Mesenteric fat pad (tissue), 1 donor: Measurements from ENCODE around the gene TMPRSS11B. TPM values are rescaled to one million over a fixed set of nuclear protein-coding genes. Genes with fewer than 3 reads are reported as not detected.
"Not testable (repeated sequence)": the region's sequence is repeated elsewhere in the genome, so short reads cannot be mapped to it uniquely, and the experiment has no call there.

Experiments used
- DNase-seq: peaks from one replicate; pipeline ENCODE4 v3.0.0-alpha.2; 2020; ENCODE audit warnings: low spot score
- long read RNA-seq: library from polyadenylated mRNA; unstranded; transcript quantifications from one replicate; pipeline ENCODE4 v2.0.0, GENCODE V29; 2020
- total RNA-seq: library from RNA; stranded (reverse); fragmentation: NEBNext Ultra II Directional; extraction: Animal tissue kit (Norgen Biotek cat#: 25700); gene quantifications from one replicate; pipeline ENCODE4 v1.2.1, GENCODE V29; 2021
- donor health status: DM: yes; HTN: yes; CAD: no.

Gene TMPRSS11B, protein sequence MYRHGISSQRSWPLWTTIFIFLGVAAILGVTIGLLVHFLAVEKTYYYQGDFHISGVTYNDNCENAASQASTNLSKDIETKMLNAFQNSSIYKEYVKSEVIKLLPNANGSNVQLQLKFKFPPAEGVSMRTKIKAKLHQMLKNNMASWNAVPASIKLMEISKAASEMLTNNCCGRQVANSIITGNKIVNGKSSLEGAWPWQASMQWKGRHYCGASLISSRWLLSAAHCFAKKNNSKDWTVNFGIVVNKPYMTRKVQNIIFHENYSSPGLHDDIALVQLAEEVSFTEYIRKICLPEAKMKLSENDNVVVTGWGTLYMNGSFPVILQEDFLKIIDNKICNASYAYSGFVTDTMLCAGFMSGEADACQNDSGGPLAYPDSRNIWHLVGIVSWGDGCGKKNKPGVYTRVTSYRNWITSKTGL
- not detected for total RNA-seq
- long read RNA-seq, result 0 reads

DNA sequence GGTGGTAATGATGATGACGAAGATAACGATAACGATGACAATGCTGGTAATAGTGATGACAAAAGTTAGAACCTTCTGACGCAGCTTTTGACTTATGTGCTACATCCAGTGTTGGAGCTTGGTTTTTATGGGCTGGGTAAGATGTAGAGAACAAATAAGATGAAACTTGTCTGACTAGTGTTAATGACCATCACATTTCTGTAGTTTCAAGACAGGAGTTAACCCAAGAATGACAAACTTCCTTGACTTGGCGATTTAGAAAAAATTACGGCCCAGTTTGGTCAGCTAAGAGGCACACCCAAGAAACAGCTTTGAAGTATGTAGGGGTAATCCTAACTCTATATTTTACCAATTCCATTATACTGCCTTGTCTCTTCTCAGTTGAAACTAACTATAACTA is at the start of gene TMPRSS11B:
Gene TMPRSS11B, minus strand, starts transcription at position 101 of the 400 bp plus-strand sequence. CDS start 136 bp downstream, outside the sequence.
- DNase-seq, result no peak

DNA sequence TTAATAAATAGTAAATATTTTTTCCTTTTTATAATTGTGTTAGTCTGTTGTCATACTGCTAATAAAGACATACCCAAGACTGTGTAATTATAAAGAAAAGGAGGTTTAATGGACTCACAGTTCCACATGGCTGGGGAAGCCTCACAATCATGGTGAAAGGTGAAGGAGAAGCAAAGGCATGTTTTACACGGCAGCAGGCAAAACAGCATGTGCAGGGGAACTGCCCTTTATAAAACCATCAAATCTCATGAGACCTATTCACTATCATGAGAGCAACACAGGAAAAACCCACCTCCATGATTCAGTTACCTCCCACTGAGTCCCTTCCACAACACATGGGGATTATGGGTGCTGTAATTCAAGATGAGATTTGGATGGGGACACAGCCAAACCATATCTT is 45.8 kb upstream of the TMPRSS11B start:
- no peak for DNase-seq

DNA sequence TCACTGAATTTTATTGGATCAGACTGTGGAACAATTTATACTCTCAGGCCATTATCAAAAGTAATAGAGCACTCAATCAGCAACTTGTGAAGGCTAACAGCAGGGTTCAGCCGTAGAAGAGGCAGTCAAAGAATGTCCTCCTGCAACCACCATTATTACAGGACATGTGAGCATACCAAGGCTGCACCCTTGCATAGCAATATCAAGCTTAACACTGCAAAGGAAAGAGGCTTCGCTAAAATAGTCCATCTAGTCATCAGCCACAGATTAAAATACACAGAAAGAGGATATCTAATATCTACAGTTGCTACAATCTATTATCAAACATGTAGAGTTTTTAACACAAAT is 42.9 kb upstream of the TMPRSS11B start:
- DNase-seq, result no peak

DNA sequence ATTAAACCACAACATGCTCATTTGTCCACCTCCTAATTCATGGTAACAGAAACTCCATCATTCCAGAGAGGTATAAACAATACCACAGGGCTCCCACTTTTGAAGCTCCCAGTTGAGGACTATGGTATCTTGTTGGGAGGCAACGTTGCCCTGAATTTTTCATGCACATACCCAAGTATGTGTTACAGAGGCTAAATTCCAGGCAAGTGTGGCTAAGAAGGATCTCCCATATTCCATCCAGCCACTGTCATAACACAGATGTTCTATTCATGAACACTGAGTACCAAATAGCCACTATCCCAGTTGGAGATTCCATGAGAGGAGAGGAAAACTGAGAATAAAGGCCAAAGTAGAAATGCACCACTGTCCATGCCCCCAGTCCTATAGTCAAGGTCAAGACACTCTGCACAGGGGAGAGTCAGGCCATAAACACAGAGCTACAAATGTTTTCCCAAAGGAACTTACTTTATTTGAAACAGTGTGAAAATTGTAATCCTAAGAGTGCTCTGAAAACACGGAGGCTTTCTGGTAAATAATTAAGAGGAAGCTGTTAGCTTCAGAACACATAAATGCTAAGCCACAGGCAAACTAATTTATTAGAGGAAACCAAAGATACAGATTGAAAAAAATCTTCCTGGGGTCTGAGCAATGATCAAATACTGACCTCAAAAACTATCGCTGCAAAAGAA is 42.4 kb upstream of the TMPRSS11B start:
- DNase-seq, result no peak

DNA sequence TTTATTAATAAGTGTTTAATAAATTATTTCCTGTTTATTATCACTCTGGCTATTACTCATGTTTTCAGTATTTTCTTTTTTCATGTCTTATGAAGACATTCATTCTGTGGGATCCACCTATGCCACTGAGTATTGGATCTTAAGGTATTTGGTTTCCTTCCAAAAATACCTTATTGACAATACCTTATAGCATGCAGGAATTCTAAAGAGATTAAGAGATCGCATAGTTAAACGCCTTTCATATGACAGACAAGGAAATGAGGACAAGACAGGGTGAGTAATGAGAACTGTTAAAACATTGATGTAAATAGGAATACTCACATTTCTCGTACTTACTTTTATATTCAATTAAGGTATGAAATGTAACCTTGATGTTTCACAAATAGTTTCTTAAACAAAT is 38.2 kb upstream of the TMPRSS11B start:
- no peak for DNase-seq

DNA sequence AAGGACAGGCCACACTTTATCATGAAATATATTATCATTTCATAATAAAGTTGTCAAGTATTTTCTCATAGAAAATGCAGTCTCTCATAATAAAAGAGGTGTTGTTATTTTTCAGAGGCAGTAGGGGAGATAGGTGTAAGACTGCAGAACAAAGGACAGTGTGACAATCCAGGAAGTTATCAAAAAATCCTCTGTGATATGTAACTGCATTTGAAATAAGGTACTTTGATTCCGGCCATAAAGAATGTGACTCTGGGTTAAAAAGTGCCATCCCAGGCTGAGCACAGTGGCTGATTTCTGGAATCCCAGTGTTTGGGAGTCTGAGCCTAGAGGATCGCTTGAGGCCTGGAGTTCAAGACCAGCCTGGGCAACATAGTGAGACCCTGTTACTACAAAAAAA is 37.6 kb upstream of the TMPRSS11B start:
- DNase-seq, result no peak

DNA sequence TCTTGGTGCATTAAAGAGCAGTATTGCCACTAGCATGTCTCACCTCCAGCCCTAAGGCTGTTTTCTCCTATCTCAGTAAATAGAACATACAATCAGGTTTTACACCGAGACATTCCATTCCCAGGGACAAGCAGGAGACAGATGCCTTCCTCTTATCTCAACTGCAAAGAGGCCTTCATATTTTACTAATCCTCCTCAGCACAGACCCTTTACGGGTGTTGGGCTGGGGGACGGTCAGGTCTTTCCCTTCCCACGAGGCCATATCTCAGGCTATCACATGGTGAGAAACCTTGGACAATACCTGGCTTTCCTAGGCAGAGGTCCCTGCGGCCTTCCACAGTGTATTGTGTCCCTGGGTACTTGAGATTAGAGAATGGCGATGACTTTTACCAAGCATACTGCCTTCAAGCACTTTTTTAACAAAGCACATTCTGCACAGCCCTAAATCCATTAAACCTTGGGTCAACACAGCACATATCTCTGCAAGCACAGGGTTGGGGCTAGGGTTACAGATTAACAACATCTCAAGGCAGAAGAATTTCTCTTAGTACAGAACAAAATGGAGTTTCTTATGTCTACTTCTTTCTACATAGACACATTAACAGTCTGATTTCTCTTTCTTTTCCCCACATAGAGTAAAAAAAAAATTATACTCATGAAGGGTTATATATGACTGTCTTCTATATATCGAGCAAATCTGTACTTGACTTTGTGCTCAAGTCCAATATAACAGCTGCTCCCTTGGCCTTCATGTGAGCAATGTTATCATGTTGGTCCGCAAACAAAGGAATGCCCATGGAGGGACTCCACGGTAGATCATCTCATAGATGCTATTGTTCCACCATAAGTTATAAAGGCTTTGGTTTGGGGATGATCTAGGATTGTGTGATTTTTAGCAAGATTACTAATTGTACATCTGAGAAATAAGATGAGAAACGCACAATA is 36.6 kb upstream of the TMPRSS11B start:
- not testable (repeated sequence) for DNase-seq

DNA sequence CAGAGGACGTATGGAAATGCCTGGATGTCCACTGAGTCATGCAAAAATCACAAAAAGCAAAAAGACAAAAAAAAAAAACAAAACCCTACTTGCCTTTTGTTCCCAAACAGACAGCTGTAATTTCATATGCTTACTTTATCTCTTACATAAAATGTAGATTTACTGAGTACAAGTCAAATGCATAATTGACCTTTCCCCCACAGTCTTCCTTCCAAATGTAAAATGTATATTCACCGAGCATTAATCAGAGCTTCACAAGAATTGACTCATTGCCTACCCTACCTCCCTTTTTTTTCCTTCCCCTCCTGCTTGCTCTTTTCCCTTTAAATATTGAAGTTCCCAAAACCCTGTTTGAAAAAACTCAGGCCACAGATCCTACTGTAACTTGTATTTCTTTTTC is 32.5 kb upstream of the TMPRSS11B start:
- no peak for DNase-seq

DNA sequence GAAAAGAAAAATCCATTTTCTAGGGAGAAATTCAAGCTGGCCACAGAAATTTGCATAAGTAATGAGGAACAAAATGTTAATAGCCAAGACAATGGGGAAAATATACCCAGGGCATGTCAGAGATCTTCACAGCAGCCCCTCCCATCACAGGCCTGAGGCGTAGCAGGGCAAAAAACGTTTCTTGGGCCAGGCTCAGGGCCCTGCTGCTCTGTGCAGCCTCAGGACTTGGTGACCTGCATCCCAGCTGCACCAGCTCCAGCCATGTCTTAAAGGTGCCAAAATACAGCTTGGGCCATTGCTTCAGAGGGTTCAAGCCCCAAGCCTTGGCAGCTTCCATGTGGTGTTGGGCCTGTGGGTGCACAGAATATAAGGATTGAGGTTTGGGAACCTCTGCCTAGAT is 32.1 kb upstream of the TMPRSS11B start:
- no peak for DNase-seq

DNA sequence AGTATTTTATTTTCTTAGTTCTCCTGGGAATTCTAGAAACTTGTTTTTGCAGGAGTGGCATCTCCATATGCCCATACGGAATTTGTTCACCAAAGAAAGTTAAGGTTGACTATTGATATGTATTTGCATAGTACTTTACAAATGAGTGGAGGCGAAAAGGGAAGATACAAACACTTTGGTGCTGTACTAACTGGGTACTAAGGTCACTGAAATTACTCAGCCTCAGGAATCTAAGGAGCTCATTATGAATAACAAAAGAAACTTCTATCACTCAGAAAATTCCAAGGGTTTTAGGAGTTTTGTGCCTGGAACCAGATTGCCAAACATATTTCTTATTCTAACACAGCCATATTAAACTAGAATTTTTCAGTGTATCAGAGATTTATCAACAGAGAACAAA is 27.4 kb upstream of the TMPRSS11B start:
- no peak for DNase-seq

DNA sequence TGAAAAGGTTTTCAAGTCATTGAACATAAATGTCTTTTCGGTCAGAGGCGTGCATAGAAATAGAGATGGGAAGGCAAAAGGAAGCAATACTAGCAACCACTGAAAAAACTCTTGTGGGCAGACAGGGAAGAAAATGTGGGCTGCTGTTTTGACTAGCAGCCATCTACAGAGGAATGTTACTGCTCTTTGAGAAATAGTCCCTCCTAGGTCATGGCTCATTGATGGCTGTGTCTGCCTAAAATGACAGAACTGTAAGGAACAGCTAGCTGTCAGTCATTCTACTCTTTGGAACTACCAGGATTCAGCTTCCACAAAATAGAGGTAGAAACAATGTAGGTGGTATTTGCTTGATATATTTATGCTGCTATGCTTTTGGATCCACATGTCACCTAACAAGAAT is 26.9 kb upstream of the TMPRSS11B start:
- DNase-seq, result no peak

DNA sequence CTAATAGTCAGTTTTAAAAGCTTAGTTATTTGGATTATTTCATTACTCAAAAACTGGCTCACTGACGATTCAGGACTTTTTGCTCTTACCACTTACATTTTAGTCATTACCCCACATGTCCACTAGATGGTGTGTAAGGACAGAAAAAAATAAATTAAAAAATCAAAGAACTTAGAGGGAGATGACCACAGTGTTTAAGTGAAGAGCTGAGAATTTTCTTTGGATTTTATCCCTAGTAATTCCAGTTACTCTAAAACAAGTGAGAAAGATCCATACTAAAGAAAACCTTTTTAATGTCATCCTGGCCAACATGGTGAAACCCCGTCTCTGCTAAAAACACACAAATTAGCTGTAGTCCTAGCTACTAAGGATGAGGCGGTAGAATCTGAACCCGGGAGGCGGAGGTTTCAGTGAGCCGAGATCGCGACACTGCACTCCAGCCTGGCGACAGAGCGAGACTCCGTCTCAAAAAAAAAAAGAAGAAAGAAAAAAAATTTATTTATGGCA is 26.4 kb upstream of the TMPRSS11B start:
- DNase-seq, result no peak

DNA sequence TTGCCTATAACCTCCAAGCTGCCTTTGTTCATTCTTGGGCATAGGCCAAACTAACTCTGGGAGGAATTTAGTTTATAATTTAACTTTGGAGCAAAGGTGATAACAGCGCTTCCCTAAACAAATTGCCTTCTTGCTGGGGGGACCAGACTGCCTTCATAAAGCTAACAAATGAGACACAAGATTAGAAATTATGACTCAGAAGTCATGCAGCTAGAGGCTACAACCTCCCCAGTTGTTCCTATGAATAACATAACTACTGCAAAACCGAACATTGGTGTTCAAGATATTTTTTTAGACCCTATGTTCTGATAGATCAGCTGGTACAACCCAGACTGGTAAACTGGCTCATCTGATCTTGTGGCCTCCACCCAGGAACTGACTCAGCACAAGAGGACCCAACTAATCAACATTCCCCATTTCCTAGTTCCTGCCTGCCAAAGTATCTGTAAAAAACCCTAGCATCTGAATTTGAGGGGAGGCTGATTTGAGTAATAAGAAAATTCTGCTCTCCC is 22.0 kb upstream of the TMPRSS11B start:
- no peak for DNase-seq

DNA sequence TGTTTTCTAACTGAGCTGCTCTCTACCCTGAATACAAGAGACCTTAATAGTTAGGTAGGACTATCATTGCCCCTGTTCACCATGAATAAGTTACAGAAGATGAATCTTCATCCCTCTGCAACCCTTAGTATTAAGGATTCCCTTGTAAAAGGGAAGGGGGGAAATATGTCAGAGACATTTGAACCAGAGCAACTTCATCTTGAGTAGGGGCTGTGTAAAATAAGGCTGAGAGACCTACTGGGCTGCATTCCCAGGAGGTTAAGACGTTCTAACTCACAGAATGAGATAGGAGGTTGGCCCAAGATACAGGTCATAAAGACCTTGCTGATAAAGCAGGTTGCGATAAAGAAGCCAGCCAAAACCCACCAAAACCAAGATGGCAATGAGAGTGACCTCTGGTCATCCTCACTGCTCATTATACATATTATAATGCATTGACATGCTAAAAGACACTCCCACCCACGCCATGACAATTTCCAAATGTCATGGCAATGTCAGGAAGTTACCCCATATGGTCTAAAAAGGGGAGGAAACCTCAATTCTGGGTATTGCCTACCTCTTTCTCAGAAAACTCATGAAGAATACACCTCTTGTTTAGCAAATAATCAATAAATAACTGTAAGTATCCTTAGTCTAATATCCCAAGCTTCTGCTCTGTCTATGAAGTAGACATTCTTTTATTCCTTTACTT is 19.5 kb upstream of the TMPRSS11B start:
- no peak for DNase-seq

DNA sequence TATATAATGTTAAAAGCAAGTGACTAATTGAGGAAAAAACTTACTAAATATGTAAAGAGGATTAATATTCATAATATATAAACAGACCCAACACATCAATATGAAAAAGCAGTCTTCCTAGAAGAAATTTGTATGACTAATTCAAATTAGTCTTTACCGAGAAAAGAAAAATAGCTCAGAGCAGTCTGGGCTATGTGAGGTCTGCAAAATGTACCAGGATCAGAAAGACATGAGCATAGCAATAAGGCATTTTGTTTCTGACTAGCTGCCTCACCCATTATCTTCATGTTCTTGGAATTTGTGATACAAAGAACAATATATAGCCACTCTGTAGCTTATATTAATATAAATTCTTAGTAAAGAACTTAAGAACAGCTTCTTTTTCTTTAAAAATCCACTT is 13.7 kb upstream of the TMPRSS11B start:
- DNase-seq, result no peak

DNA sequence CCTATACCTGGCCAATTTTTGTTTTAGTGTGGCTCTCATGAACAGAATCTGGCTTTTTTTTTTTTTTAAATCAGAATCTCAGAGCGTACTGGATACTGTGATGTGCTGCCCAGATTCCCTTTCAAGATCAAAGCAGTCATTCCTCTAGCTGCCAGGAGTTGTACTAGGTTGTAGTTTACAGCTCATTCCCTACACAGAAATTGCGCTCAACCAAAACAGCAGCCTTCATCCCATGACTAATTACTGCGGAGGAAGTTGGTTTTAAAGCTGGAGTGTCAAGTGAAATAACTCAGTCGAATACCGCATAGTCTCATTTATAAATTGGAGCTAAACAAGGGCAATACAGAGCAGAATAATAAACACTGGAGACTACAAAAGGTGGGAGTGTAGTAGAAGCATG is 12.2 kb upstream of the TMPRSS11B start:
- DNase-seq, result no peak

DNA sequence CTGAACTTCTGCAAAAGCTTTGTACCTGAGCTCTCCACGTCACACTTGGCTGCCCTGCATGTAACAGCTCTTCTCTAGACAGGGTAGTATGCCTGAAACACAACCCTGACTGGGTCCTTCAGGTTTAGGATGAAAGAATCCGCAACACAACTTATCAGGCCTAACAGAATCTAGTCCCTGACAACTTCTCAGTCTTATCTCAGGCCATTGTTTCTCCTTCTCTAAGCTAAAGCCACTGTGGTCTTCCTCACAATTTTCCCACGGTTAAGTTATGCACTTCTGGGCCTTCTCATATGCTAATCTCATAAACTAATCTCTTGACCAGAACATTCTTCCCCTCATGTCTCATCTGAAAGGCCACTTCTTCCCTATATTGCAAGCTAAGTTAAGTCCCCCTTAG is 10.8 kb upstream of the TMPRSS11B start:
- no peak for DNase-seq

DNA sequence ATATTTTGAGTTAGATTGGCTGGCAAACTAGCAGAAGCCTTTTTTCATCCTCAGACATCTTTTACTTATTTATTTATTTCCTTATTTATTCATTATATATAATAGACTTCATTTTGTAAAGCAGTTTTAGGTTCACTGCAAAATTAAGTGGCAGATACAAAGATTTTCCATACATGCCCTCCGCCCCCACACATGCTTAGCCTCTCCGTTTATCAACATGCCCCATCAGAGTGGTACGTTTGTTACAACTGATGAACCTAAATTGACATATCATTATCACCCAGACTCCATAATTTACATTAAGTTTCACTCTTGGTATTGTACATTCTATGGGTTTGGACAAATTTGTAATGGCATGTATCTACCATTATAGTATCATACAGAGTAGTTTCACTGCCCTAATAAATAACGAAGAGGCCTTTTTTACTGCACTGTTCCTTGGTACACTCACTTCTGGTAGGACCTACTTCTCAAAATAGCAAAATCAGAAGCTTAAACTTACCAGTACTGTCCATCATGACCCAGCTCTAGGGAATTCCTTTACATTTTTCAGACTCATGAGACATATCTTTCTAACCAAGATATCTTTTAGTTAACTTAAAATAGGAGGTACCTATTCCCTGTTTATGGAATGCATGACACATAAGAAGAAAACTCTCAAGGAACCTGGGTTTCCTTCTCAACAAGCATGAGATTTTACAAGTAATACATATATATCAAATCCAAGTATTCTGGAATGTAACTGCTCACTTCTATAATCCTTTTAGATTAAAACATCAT is 4.8 kb upstream of the TMPRSS11B start:
- no peak for DNase-seq

DNA sequence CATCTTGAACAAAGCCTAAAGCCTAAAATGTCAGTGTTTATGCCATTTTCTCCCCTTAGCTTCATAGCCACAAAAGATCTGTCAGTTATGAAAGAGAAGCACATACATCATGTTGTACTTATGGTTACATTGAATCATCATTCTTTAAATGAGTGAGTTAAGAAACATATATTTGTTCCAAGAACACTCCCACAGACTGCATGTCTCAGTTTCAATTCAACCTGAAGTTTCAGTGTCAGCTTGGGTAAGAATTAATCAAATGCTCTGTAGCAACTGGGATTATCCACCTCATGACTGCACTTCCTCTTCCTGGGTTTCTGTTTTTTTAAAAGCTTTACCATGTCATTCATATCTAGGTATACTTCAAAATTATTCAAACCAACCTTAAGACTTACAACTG is 3.9 kb upstream of the TMPRSS11B start:
- no peak for DNase-seq

DNA sequence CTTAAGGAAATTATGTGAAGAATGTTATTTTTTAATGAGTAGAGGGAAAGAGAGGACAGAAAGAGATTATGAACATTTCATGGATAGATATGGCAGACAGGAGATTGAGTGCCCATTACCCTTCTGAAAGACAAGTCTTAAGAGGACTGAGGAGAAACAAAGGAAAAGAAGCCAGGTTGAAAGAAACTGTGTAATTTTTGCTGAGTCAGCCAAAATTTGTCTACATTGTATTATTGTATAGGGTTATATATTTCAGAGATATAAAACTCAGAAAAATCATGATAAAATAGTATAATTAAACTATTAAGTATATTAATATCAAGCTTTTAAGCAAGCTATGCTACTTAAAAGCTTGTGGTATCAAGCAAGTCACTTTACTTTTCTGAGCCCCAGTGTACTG is 4.9 kb downstream of the TMPRSS11B start:
- DNase-seq, result no peak
